SK-N-SH treated with all-trans-retinoic acid at 6 μM for 48 hours (cell line): ENCODE measurements around the gene FAM222B.

Source experiments
- CREB5 ChIP-seq: fragments of 250-450 bp; sonication (Bioruptor Pico); IDR thresholded peaks from 2 replicates; pipeline ENCODE4 v1.5.1; 2020; ENCODE audit warnings: low read depth, mild to moderate bottlenecking, moderate library complexity
- CSDC2 ChIP-seq: fragments of 250-450 bp; sonication (Bioruptor Pico); IDR thresholded peaks from 2 replicates; pipeline ENCODE4 v1.5.0; 2020; ENCODE audit warnings: mild to moderate bottlenecking, moderate library complexity
- CSRNP3 ChIP-seq: fragments of 250-450 bp; sonication (Bioruptor Pico); IDR thresholded peaks from 2 replicates; pipeline ENCODE4 v1.5.1; 2021; ENCODE audit warnings: mild to moderate bottlenecking, moderate library complexity
- GLIS3 ChIP-seq: fragments of 250-450 bp; sonication (Bioruptor Pico); IDR thresholded peaks from 2 replicates; pipeline ENCODE4 v1.5.0; 2020; ENCODE audit warnings: mild to moderate bottlenecking, moderate library complexity
- PATZ1 ChIP-seq: fragments of 250-450 bp; sonication (Bioruptor Pico); IDR thresholded peaks from 2 replicates; pipeline ENCODE4 v1.8.0; 2020; ENCODE audit warnings: mild to moderate bottlenecking, moderate library complexity, borderline replicate concordance
- RARB ChIP-seq: fragments of 250-450 bp; sonication (Bioruptor Pico); IDR thresholded peaks from 2 replicates; pipeline ENCODE4 v1.8.0; 2021; ENCODE audit warnings: mild to moderate bottlenecking, moderate library complexity
- SNAI2 ChIP-seq: fragments of 250-450 bp; sonication (Bioruptor Pico); IDR thresholded peaks from 2 replicates; pipeline ENCODE4 v1.5.0; 2020; ENCODE audit warnings: mild to moderate bottlenecking, moderate library complexity
- TCF4 ChIP-seq: fragments of 250-450 bp; sonication (Bioruptor Pico); IDR thresholded peaks from 2 replicates; pipeline ENCODE4 v1.8.0; 2021; ENCODE audit warnings: mild to moderate bottlenecking, moderate library complexity, borderline replicate concordance
- TSHZ2 ChIP-seq: fragments of 250-450 bp; sonication (Bioruptor Pico); IDR thresholded peaks from 2 replicates; pipeline ENCODE4 v1.5.0; 2020; ENCODE audit warnings: mild to moderate bottlenecking, moderate library complexity
- ZFP3 ChIP-seq: fragments of 250-450 bp; sonication (Bioruptor Pico); IDR thresholded peaks from 2 replicates; pipeline ENCODE4 v1.5.0; 2020; ENCODE audit warnings: mild to moderate bottlenecking, moderate library complexity

GRCh38 chr17:28745786-28746411 is 96.7 kb downstream of the FAM222B start:
- TF ChIP-seq CSDC2 (CRISPR knock-in tag) (no peak), PATZ1 (CRISPR knock-in tag) (no peak), TSHZ2 (CRISPR knock-in tag) (no peak), GLIS3 (CRISPR knock-in tag) (no peak), RARB (CRISPR knock-in tag) (no peak), ZFP3 (no peak), TCF4 (CRISPR knock-in tag) (no peak), CSRNP3 (no peak), CREB5 (CRISPR knock-in tag) (no peak), SNAI2 (CRISPR knock-in tag) (no peak)
